ENCODE measurements around the gene DOCK11. TPM values are rescaled to one million over a fixed set of nuclear protein-coding genes. Genes with fewer than 3 reads are reported as not detected.
A peak's percentile ranks its signal among the peaks of the same experiment; 100 is the strongest.

DOCK11 gene
- polyA plus RNA-seq, 4 donors: 1.3 to 8.6 (median 4.0) TPM

DNA sequence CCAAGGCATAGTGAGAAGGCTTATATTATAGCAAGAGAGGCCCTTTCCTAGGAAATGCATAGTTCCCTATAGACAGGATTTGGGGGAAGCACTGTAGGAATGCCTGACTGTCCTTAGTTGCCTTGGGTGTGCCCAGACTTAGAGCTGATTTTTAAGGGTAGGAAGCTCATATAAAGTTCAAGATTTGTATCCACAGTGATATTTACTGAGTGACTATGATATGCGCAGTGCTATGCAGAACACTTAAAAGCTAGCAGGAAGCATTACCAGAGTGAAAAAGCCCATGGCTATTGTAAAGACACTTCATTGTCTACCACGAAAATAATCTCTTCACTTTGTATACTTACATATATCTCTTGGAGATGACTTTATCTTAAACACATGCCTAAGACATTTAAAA lies 181.7 kb downstream of the DOCK11 start:
- FAIRE-seq (no peak), DNase-seq (no peak)
- no peaks in the 10 kb centered on the region for H3K9me3 ChIP-seq (ENCODE audit: control insufficient read depth in 2 of 2, insufficient read depth in 1 of 2, low read depth in 1 of 2, low read length in 1 of 2)
- H3K4me3 ChIP-seq (ENCODE audit: low read depth in 1 of 3, low read length in 3 of 3): no peak overlapping the region
- H3K27ac ChIP-seq (ENCODE audit: low read depth in 1 of 3, low read length in 2 of 3): peak overlapping the region in 1 of 3 donors; percentile 53
- no peaks in the 10 kb centered on the region for H3K27me3 ChIP-seq (ENCODE audit: control insufficient read depth in 3 of 3, insufficient read depth in 3 of 3, low read length in 3 of 3)
- peaks cover 0 to 14% (median 0%) of the 10 kb centered on the region in 3 donors for H3K4me1 ChIP-seq (ENCODE audit: control insufficient read depth in 3 of 3, insufficient read depth in 2 of 3, low read depth in 1 of 3, low read length in 2 of 3)
- 66 to 86% (median 76%) methylated on average over 2 of the region's 2 CpGs for WGBS, 3 donors
- no peaks in the 10 kb centered on the region for H3K36me3 ChIP-seq (ENCODE audit: control insufficient read depth in 3 of 3, insufficient read depth in 2 of 3, low read depth in 1 of 3, low read length in 3 of 3)

DNA sequence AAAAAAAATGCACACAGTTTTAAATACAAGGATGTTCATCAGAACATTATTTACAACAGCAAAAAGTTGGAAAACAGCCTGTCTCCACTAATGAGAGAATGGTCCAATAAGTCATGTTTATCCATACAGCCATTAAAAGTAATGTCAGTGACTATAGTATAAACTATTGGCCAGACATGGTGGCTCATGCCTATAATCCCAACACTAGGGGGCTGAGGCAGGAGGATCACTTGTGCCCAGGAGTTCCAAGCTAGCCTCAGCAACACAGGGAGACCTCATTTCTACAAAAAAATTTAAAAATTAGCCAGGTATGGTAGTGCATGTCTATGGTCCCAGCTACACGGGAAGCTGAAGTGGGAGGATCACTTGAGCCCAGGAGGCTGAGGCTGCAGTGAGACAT lies 183.7 kb downstream of the DOCK11 start:
- H3K9me3 ChIP-seq (ENCODE audit: control insufficient read depth in 2 of 2, insufficient read depth in 1 of 2, low read depth in 1 of 2, low read length in 1 of 2): no peaks in the 10 kb centered on the region
- H3K4me3 ChIP-seq (ENCODE audit: low read depth in 1 of 3, low read length in 3 of 3): no peak overlapping the region
- no peaks in the 10 kb centered on the region for H3K27me3 ChIP-seq (ENCODE audit: control insufficient read depth in 3 of 3, insufficient read depth in 3 of 3, low read length in 3 of 3)
- DNase-seq (no peak), FAIRE-seq (no peak)
- H3K4me1 ChIP-seq (ENCODE audit: control insufficient read depth in 3 of 3, insufficient read depth in 2 of 3, low read depth in 1 of 3, low read length in 2 of 3): peaks cover 0 to 18% (median 0%) of the 10 kb centered on the region in 3 donors
- no peak overlapping the region for H3K27ac ChIP-seq (ENCODE audit: low read depth in 1 of 3, low read length in 2 of 3)
- 86 to 94% (median 94%) methylated on average over 1 of the region's 1 CpG for WGBS, 3 donors
- no peaks in the 10 kb centered on the region for H3K36me3 ChIP-seq (ENCODE audit: control insufficient read depth in 3 of 3, insufficient read depth in 2 of 3, low read depth in 1 of 3, low read length in 3 of 3)

DNA sequence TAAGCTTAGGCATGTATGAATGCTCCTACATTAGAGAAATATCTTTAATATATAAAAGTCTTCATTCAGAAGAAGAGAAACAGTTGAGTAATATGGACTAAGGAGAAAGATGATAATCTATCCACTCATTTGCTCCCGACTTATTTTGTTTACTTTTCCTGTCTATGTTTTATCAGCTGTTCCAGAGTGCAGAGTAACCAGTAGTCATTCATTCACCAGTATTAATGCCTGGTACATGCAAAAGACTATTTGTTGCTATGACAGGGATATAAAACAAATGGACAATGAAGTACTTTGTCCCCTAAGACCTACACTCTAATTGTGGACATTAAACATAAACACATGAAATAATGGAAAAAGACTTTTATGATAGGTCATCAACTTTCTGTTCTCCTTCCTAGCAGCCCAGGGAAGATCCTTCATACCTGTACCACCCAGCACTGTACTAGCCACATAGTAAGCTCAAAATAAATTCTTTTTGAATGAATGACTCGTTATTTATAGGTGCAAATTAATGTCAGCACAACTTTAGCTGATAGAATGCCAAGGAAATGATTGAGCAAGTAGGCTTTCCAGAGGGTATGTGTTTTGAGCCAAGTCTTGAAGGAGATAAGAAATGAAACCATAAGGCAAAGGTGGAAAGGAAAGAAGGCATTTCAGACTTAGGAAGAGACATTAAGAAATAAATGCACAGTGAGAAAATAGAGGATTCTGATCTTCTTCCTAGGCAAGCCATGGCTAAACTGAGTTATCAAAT lies 186.8 kb downstream of the DOCK11 start:
- DNase-seq (peak; percentile 63 to 81), FAIRE-seq (peak; percentile 53)
- no peaks in the 10 kb centered on the region for H3K36me3 ChIP-seq (ENCODE audit: control insufficient read depth in 3 of 3, insufficient read depth in 2 of 3, low read depth in 1 of 3, low read length in 3 of 3)
- H3K4me3 ChIP-seq (ENCODE audit: low read depth in 1 of 3, low read length in 3 of 3): no peak overlapping the region
- no peaks in the 10 kb centered on the region for H3K27me3 ChIP-seq (ENCODE audit: control insufficient read depth in 3 of 3, insufficient read depth in 3 of 3, low read length in 3 of 3)
- no peaks in the 10 kb centered on the region for H3K9me3 ChIP-seq (ENCODE audit: control insufficient read depth in 2 of 2, insufficient read depth in 1 of 2, low read depth in 1 of 2, low read length in 1 of 2)
- WGBS, 3 donors: 7 to 43% (median 21%) methylated on average over 2 of the region's 2 CpGs
- peaks cover 0 to 10% (median 0%) of the 10 kb centered on the region in 3 donors for H3K4me1 ChIP-seq (ENCODE audit: control insufficient read depth in 3 of 3, insufficient read depth in 2 of 3, low read depth in 1 of 3, low read length in 2 of 3)
- peak overlapping the region in 2 of 3 donors; percentile 14 to 69 for H3K27ac ChIP-seq (ENCODE audit: low read depth in 1 of 3, low read length in 2 of 3)

DNA sequence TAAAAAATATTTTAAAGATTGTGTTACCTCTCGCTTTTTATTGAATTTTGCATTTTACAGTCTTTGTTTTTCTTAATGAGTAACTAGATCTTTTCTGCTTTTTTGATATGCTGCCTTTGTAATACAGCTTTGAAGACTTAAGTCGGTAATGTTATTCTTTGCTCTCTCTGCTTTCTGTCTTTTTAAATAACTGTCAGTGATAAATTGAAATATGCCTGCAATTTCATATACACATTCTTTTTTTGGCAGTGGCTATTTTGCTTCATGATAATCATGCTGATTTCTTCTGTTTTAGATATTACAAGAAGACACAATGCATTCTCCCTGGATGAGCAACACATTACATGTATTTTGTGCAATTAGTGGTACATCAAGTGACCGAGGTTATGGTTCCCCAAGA lies 189.8 kb downstream of the DOCK11 start:
- Histone ChIP-seq H3K27ac (ENCODE audit: low read depth in 1 of 3, low read length in 2 of 3) (no peak overlapping the region), H3K36me3 (ENCODE audit: control insufficient read depth in 3 of 3, insufficient read depth in 2 of 3, low read depth in 1 of 3, low read length in 3 of 3) (no peaks in the 10 kb centered on the region), H3K27me3 (ENCODE audit: control insufficient read depth in 3 of 3, insufficient read depth in 3 of 3, low read length in 3 of 3) (no peaks in the 10 kb centered on the region), H3K4me3 (ENCODE audit: low read depth in 1 of 3, low read length in 3 of 3) (no peak overlapping the region), H3K4me1 (ENCODE audit: control insufficient read depth in 3 of 3, insufficient read depth in 2 of 3, low read depth in 1 of 3, low read length in 2 of 3) (peaks cover 0 to 10% (median 0%) of the 10 kb centered on the region in 3 donors), H3K9me3 (ENCODE audit: control insufficient read depth in 2 of 2, insufficient read depth in 1 of 2, low read depth in 1 of 2, low read length in 1 of 2) (no peaks in the 10 kb centered on the region)
- DNase-seq: no peak
- WGBS, 3 donors: 77 to 86% (median 79%) methylated on average over 3 of the region's 3 CpGs
- no peak for FAIRE-seq

DNA sequence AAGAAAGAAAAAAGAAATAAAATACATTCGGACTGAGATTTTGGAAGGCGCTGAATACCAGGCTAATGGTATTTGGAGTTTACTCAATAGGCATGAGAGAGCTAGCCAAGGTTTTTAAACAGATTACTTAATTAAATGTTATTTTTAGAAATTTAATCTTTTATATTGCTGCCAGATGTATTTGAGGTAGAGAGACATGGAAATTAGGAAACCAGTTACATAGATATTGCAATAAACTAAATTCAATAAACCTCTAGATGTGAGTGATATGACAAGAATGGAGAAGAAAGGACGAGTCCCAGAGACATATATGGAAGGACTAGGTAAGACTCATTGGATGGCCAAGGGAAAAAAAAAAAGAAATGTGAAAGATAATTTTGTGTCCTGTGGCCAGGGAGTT lies 193.3 kb downstream of the DOCK11 start:
- DNase-seq: no peak
- Histone ChIP-seq H3K4me3 (ENCODE audit: low read depth in 1 of 3, low read length in 3 of 3) (no peak overlapping the region), H3K4me1 (ENCODE audit: control insufficient read depth in 3 of 3, insufficient read depth in 2 of 3, low read depth in 1 of 3, low read length in 2 of 3) (no peaks in the 10 kb centered on the region), H3K27ac (ENCODE audit: low read depth in 1 of 3, low read length in 2 of 3) (no peak overlapping the region), H3K36me3 (ENCODE audit: control insufficient read depth in 3 of 3, insufficient read depth in 2 of 3, low read depth in 1 of 3, low read length in 3 of 3) (no peaks in the 10 kb centered on the region), H3K9me3 (ENCODE audit: control insufficient read depth in 2 of 2, insufficient read depth in 1 of 2, low read depth in 1 of 2, low read length in 1 of 2) (no peaks in the 10 kb centered on the region), H3K27me3 (ENCODE audit: control insufficient read depth in 3 of 3, insufficient read depth in 3 of 3, low read length in 3 of 3) (no peaks in the 10 kb centered on the region)
- WGBS, 3 donors: 87 to 92% (median 92%) methylated on average over 3 of the region's 3 CpGs
- FAIRE-seq: no peak

DNA sequence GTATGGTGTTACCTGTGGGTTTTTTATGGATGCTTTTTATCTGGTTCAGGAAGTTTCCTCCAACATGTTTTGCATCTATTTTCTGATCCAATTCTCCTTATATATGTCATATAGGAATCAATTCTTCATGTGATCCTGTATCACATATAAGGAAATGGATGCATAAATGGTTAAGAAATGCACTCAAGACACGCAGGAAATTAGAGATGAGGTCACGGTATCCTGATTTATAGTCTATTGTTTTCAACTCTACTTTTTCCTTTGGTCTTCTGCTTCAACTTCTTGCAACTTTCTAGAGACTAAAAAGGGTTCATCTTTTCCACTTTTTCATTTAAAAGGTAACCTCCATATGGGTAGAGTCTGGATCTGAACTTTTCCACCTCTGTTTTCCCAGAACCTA lies 198.2 kb downstream of the DOCK11 start:
- H3K4me3 ChIP-seq (ENCODE audit: low read depth in 1 of 3, low read length in 3 of 3): no peak overlapping the region
- no peaks in the 10 kb centered on the region for H3K9me3 ChIP-seq (ENCODE audit: control insufficient read depth in 2 of 2, insufficient read depth in 1 of 2, low read depth in 1 of 2, low read length in 1 of 2)
- no peaks in the 10 kb centered on the region for H3K27me3 ChIP-seq (ENCODE audit: control insufficient read depth in 3 of 3, insufficient read depth in 3 of 3, low read length in 3 of 3)
- no peak for FAIRE-seq
- H3K4me1 ChIP-seq (ENCODE audit: control insufficient read depth in 3 of 3, insufficient read depth in 2 of 3, low read depth in 1 of 3, low read length in 2 of 3): no peaks in the 10 kb centered on the region
- no peak for DNase-seq
- no peaks in the 10 kb centered on the region for H3K36me3 ChIP-seq (ENCODE audit: control insufficient read depth in 3 of 3, insufficient read depth in 2 of 3, low read depth in 1 of 3, low read length in 3 of 3)
- H3K27ac ChIP-seq (ENCODE audit: low read depth in 1 of 3, low read length in 2 of 3): no peak overlapping the region
- 24 to 39% (median 33%) methylated on average over 2 of the region's 2 CpGs for WGBS, 3 donors

DNA sequence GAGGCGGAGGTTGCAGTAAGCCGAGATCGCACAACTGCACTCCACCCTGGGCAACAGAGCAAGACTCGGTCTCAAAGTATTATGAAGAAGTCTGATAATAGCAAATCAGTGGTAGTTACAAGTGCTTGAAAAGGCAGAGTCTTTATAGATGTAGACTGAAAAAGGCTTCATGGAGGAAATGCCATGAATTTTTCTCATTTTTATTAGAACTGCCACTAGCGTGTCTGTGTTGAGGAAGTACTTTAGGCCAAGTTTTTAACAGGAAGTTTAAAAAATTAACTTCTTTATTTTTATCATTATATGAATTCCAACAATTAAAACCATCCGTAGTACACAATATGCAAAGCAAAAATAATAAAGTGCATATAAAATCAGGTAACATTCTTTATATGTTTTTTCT lies 199.0 kb downstream of the DOCK11 start:
- Histone ChIP-seq H3K4me3 (ENCODE audit: low read depth in 1 of 3, low read length in 3 of 3) (no peak overlapping the region), H3K9me3 (ENCODE audit: control insufficient read depth in 2 of 2, insufficient read depth in 1 of 2, low read depth in 1 of 2, low read length in 1 of 2) (no peaks in the 10 kb centered on the region), H3K36me3 (ENCODE audit: control insufficient read depth in 3 of 3, insufficient read depth in 2 of 3, low read depth in 1 of 3, low read length in 3 of 3) (no peaks in the 10 kb centered on the region), H3K27me3 (ENCODE audit: control insufficient read depth in 3 of 3, insufficient read depth in 3 of 3, low read length in 3 of 3) (no peaks in the 10 kb centered on the region), H3K4me1 (ENCODE audit: control insufficient read depth in 3 of 3, insufficient read depth in 2 of 3, low read depth in 1 of 3, low read length in 2 of 3) (no peaks in the 10 kb centered on the region), H3K27ac (ENCODE audit: low read depth in 1 of 3, low read length in 2 of 3) (no peak overlapping the region)
- no peak for FAIRE-seq
- no peak for DNase-seq
- WGBS, 3 donors: 59 to 91% (median 80%) methylated on average over 6 of the region's 6 CpGs

DNA sequence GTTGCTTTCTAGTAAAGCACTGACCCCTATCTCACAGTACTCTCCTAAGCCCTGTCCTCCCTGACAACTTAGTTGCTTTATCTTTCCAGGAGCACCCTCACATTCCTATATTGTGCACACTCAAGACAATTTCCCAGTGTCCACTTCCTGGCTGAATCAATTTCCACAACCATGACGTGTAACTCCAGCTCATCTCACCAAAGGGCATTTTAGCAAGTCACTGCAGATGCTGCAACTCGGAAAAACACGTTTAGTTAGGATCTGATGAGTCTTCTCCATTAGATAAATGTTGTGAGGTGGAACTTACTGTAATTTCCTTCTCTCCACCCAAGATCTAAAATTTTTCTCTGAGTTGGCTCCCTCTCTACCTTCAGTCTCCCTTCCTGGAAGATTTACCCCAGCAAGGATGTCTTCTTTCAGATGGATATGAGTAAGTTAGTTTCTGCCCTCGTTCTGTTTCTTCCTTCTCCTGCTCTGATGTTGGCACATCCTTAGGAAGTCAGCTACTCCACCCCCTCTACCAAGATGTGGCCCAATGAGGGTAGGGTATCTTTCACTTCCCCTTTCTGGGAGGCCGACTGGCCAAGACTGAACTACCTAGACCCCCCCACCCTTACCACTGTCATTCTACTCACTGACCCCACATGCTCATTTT lies 203.0 kb downstream of the DOCK11 start:
- no peaks in the 10 kb centered on the region for H3K4me1 ChIP-seq (ENCODE audit: control insufficient read depth in 3 of 3, insufficient read depth in 2 of 3, low read depth in 1 of 3, low read length in 2 of 3)
- H3K27ac ChIP-seq (ENCODE audit: low read depth in 1 of 3, low read length in 2 of 3): no peak overlapping the region
- no peak overlapping the region for H3K4me3 ChIP-seq (ENCODE audit: low read depth in 1 of 3, low read length in 3 of 3)
- no peaks in the 10 kb centered on the region for H3K27me3 ChIP-seq (ENCODE audit: control insufficient read depth in 3 of 3, insufficient read depth in 3 of 3, low read length in 3 of 3)
- DNase-seq: no peak
- H3K36me3 ChIP-seq (ENCODE audit: control insufficient read depth in 3 of 3, insufficient read depth in 2 of 3, low read depth in 1 of 3, low read length in 3 of 3): no peaks in the 10 kb centered on the region
- no peaks in the 10 kb centered on the region for H3K9me3 ChIP-seq (ENCODE audit: control insufficient read depth in 2 of 2, insufficient read depth in 1 of 2, low read depth in 1 of 2, low read length in 1 of 2)
- FAIRE-seq: no peak
- WGBS, 3 donors: 69 to 73% (median 71%) methylated on average over 5 of the region's 5 CpGs

Data from small intestine (tissue), 7 donors.